Left lung (tissue), 10 donors: ENCODE data around the gene RFX8. TPM values are rescaled to one million over a fixed set of nuclear protein-coding genes. Genes with fewer than 3 reads are reported as not detected.

ENCODE experiments used
- ATAC-seq: fragments of 200-7000 bp; cut with Tn5 transposase; one replicate; pipeline ENCODE4 v1.9.1; 2020; ENCODE audit warnings: moderate library complexity
- DNase-seq, 4 donors: peaks; one replicate each; pipeline ENCODE4 v3.0.0-alpha.2; 2013 to 2020
- H3K27ac ChIP-seq, 2 donors: fragments of 200-600 bp; sonication (generic) in 1 of 2; one replicate each; pipeline versions ENCODE4 v1.5.0 to v1.8.0; 2020 to 2021
- H3K27me3 ChIP-seq, 2 donors: fragments of 200-600 bp; sonication (generic) in 1 of 2; one replicate each; pipeline versions ENCODE4 v1.5.0 to v1.8.0; 2020 to 2021
- H3K36me3 ChIP-seq, 2 donors: fragments of 200-600 bp; sonication (generic) in 1 of 2; one replicate each; pipeline versions ENCODE4 v1.5.0 to v1.8.0; 2020 to 2021
- H3K4me1 ChIP-seq, 2 donors: fragments of 200-600 bp; one replicate each; pipeline ENCODE4 v1.8.0; 2021
- H3K4me3 ChIP-seq, 2 donors: fragments of 200-600 bp; sonication (generic) in 1 of 2; one replicate each; pipeline versions ENCODE4 v1.5.0 to v1.8.0; 2020 to 2021; ENCODE audit warnings: mild to moderate bottlenecking in 1 of 2
- H3K9me3 ChIP-seq, 2 donors: fragments of 200-600 bp; sonication (generic) in 1 of 2; one replicate each; pipeline versions ENCODE4 v1.5.0 to v1.8.0; 2020 to 2021
- CTCF ChIP-seq, 2 donors: fragments of 200-600 bp; sonication (generic) in 1 of 2; IDR thresholded peaks; one replicate each; pipeline versions ENCODE4 v1.5.0 to v1.8.0; 2021; ENCODE audit warnings: antibody characterized with exemption in 2 of 2
- intact Hi-C, 2 donors: fragments of 100-400 bp; cut with DNase I; formaldehyde crosslinking; loops; one replicate each; pipeline versions ENCODE4 v1.11.2 to v1.14.2; 2022
- polyA plus RNA-seq, 6 donors: library from polyadenylated mRNA; unstranded; fragments of 120-200 nt; gene quantifications; one replicate each; pipeline ENCODE4 v1.2.1, GENCODE V29; 2013; ENCODE audit not compliant: insufficient read length in 6 of 6
- total RNA-seq, 2 donors: library from RNA; stranded (reverse); fragmentation: NEBNext Ultra II Directional; extraction: Animal tissue kit (Norgen Biotek cat#: 25700); gene quantifications; one replicate each; pipeline ENCODE4 v1.2.1, GENCODE V29; 2021
- donor health status: DM: no; HTN: yes; CAD: no.
- donor health status: DM: no; HTN: no; CAD: no.

The RFX8 gene
- total and polyA plus RNA-seq, 8 donors, result 0.41 to 1.6 (median 1.3) TPM; not detected in 1

GRCh38 chr2:101429453-101429852 lies 45.5 kb downstream of the RFX8 start:
- H3K36me3 ChIP-seq, result no peaks in the 10 kb centered on the region
- no peak for ATAC-seq
- DNase-seq, result no peak
- H3K9me3 ChIP-seq, result no peaks in the 10 kb centered on the region
- no peaks in the 10 kb centered on the region for H3K27me3 ChIP-seq
- TF ChIP-seq CTCF (IDR thresholded peaks at IDR 0.05), result no peak
- no peak overlapping the region for H3K27ac ChIP-seq
- no peak overlapping the region for H3K4me3 ChIP-seq
- intact Hi-C loops, result no loop called here
- no peaks in the 10 kb centered on the region for H3K4me1 ChIP-seq

- Histone ChIP-seq H3K27me3 (no peaks in the 10 kb centered on the region), H3K9me3 (no peaks in the 10 kb centered on the region), H3K4me3 (no peak overlapping the region), H3K4me1 (no peaks in the 10 kb centered on the region), H3K36me3 (no peaks in the 10 kb centered on the region), H3K27ac (no peak overlapping the region)
- no peak for TF ChIP-seq CTCF (IDR thresholded peaks at IDR 0.05)
- no peak for ATAC-seq
- DNase-seq, result no peak
- intact Hi-C loops, result no loop called here
These were observed 46.3 kb downstream of the RFX8 start for GRCh38 chr2:101428422-101429176.

- Histone ChIP-seq H3K27me3 (no peaks in the 10 kb centered on the region), H3K36me3 (no peaks in the 10 kb centered on the region), H3K4me1 (no peaks in the 10 kb centered on the region), H3K4me3 (no peak overlapping the region), H3K27ac (no peak overlapping the region), H3K9me3 (no peaks in the 10 kb centered on the region)
- intact Hi-C loops, result no loop called here
- DNase-seq (no peak), ATAC-seq (no peak)
- no peak for TF ChIP-seq CTCF (IDR thresholded peaks at IDR 0.05)
These were observed 47.2 kb downstream of the RFX8 start for GRCh38 chr2:101427743-101428142.

GRCh38 chr2:101427240-101427639 lies 47.7 kb downstream of the RFX8 start:
- H3K27me3 ChIP-seq, result no peaks in the 10 kb centered on the region
- H3K4me1 ChIP-seq, result no peaks in the 10 kb centered on the region
- no peak overlapping the region for H3K4me3 ChIP-seq
- no peaks in the 10 kb centered on the region for H3K9me3 ChIP-seq
- DNase-seq (no peak), ATAC-seq (no peak)
- no peak overlapping the region for H3K27ac ChIP-seq
- TF ChIP-seq CTCF (IDR thresholded peaks at IDR 0.05), result no peak
- H3K36me3 ChIP-seq, result no peaks in the 10 kb centered on the region
- intact Hi-C loops, result no loop called here

- Histone ChIP-seq H3K9me3 (no peaks in the 10 kb centered on the region), H3K27ac (no peak overlapping the region), H3K36me3 (no peaks in the 10 kb centered on the region), H3K4me1 (no peaks in the 10 kb centered on the region), H3K4me3 (no peak overlapping the region), H3K27me3 (no peaks in the 10 kb centered on the region)
- DNase-seq (no peak), ATAC-seq (no peak)
- intact Hi-C loops, result no loop called here
- TF ChIP-seq CTCF (IDR thresholded peaks at IDR 0.05), result no peak
These were observed 48.1 kb downstream of the RFX8 start for GRCh38 chr2:101426822-101427221.
